GM13976 (cell line): Measurements from ENCODE around the gene SPG7.

ENCODE experiments used
- DNase-seq: peaks from one replicate; pipeline ENCODE4 v3.0.0; 2012; ENCODE audit warnings: low spot score
- in situ Hi-C: fragments of 300-500 bp; cut with MboI; formaldehyde crosslinking; loops from one replicate; pipeline ENCODE4 v1.12.0; 2022; ENCODE audit warnings: low sequenced_read_pairs, mixed read lengths, inconsistent platforms; ENCODE audit not compliant: unreplicated experiment
- TF ChIP-seq, protein P1 (sequence below): IDR thresholded peaks from 2 replicates; pipeline ENCODE4 v1.5.1; 2012; ENCODE audit warnings: borderline replicate concordance, mild to moderate bottlenecking; ENCODE audit not compliant: insufficient read depth; ENCODE audit errors: extremely low read depth, missing control alignments, control extremely low read depth

Gene SPG7

DNA sequence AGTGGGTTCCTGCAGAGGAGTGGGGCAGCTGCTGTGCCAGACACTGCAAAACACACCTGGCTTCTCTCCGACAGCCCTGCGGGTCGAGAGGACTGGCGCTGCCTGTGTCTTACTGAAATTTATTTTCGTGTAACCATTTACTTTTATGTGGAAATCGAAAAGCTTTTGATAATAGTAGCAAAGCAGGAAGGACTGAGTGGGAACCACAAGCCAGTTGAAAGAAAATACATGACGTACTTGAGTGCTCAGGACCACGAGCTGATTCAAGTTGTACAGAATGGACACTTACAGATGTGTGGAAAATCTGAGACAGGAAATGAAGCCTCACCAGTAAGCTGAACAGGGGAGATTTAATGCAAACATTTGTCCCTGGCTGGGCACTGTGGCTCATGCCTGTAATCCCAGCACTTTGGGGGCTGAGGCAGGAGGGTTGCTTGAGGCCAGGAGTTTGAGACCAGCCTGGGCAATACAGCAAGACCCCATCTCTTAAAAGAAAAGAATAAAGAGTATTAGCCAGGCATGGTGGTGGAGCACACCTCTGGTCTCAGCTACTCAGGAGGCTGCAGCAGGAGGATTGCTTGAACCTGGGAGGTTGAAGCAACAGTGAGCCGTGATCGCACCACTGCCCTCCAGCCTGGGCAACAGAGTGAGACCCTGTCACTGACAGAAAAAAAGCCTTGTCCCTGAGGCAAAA lies 41.0 kb downstream of the SPG7 start:
- TF ChIP-seq, protein P1, sequence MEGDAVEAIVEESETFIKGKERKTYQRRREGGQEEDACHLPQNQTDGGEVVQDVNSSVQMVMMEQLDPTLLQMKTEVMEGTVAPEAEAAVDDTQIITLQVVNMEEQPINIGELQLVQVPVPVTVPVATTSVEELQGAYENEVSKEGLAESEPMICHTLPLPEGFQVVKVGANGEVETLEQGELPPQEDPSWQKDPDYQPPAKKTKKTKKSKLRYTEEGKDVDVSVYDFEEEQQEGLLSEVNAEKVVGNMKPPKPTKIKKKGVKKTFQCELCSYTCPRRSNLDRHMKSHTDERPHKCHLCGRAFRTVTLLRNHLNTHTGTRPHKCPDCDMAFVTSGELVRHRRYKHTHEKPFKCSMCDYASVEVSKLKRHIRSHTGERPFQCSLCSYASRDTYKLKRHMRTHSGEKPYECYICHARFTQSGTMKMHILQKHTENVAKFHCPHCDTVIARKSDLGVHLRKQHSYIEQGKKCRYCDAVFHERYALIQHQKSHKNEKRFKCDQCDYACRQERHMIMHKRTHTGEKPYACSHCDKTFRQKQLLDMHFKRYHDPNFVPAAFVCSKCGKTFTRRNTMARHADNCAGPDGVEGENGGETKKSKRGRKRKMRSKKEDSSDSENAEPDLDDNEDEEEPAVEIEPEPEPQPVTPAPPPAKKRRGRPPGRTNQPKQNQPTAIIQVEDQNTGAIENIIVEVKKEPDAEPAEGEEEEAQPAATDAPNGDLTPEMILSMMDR, result no peak
- no peak for DNase-seq
- in situ Hi-C loops, result no loop called here

DNA sequence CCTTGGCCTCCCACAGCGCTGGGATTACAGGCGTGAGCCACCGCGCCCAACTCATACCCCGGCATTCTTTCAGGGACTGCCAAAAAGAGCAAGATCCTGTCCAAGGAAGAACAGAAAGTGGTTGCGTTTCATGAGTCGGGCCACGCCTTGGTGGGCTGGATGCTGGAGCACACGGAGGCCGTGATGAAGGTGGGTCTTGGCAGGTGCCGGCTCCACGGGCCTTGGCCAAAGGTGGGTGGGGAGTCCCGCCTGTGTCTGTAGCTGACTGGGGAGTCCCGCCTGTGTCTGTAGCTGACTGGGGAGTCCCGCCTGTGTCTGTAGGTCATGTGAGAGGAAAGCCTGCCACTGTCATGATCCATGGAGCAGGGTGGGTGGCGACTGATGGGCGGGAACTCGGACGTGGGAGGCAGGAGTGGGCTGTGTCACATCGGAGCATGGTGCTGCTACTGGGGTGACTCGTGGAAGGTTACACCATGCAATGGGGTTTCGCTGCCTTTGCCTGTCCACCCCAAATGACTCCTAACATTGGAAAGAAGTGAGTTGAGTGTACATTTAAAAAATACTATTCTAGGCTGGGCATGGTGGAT lies 42.3 kb downstream of the SPG7 start:
- no peak for DNase-seq
- TF ChIP-seq, protein P1, result no peak
- in situ Hi-C loops, result no loop called here

DNA sequence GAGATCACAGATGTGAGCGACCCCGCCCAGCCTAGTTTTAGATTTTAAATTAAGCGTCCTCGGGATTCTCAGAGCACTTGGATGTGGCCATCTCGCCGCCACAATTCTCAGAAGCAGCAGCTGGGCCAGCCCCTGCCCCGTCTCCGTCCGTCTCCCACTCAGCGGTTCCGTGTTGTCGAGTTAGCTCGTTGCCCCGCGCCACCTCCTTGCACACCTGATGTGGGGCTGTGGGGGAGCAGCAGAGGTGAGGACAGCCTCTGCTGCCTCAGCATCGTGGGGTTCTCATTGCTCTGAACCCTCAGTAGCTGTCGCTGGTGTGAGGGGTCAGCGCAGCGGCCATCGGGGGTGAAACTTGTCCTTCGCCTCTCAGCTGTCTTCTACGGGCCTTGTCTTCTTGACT lies 44.1 kb downstream of the SPG7 start:
- DNase-seq, result no peak
- in situ Hi-C loops, result no loop called here
- TF ChIP-seq, protein P1, result no peak

DNA sequence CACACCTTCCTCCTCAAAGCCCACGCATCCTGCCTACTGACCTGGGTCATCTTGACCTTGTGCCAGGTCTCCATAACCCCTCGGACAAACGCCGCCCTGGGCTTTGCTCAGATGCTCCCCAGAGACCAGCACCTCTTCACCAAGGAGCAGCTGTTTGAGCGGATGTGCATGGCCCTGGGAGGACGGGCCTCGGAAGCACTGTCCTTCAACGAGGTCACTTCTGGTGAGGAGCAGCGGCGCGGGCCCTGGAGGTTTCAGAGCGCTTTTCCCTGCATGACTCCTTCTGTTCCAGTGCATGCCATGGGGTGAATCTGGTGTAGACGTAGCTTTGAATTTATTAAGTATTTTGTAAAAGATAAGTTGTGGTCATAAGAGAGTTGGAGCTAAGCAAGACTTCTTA lies 44.7 kb downstream of the SPG7 start:
- TF ChIP-seq, protein P1, result no peak
- no peak for DNase-seq
- in situ Hi-C loops, result no loop called here

DNA sequence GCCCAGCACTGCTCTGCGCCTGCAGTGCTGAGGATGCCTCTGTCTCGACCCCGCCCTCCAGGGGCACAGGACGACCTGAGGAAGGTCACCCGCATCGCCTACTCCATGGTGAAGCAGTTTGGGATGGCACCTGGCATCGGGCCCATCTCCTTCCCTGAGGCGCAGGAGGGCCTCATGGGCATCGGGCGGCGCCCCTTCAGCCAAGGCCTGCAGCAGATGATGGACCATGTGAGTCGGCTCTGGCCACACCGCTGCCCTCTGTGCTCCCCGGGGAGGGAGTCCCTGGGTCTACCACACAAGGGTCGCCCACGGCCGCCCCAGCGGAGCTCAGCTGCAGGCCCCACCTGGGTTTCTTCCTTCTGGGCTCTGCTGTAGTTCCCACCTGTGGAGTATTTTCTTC lies 45.5 kb downstream of the SPG7 start:
- TF ChIP-seq, protein P1, result no peak
- in situ Hi-C loops, result no loop called here
- DNase-seq, result no peak

DNA sequence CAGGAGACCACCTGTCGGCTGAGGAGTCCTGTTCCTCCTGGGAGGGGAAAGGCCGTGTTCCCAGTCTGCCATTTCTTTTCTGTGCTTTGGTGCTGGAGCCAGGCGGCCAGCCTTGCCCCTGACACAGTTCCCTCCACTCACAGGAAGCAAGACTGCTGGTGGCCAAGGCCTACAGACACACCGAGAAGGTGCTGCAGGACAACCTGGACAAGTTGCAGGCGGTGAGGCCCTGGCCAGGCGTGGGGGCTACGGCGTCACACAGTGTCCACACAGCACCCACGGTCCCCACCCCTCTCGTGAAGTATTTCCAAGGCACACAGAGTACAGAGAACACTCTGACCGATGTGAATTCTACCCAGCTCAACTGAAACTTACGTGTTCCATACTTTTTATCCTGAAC lies 46.1 kb downstream of the SPG7 start:
- no peak for DNase-seq
- TF ChIP-seq, protein P1, result no peak
- in situ Hi-C loops, result no loop called here
